Suppressor macrophage treated with lipopolysaccharide for 1 hour (primary cell): Measurements from ENCODE around the gene CLCNKA.
"Not testable (repeated sequence)": the region's sequence is repeated elsewhere in the genome, so short reads cannot be mapped to it uniquely, and the experiment has no call there.

Experiments used
- DNase-seq, 3 donors: peaks; one replicate each; pipeline ENCODE4 v3.0.0-alpha.2; 2020 to 2022

CLCNKA gene

GRCh38 chr1:16018308-16018707 lies 3.5 kb upstream of the CLCNKA start:
- DNase-seq: no peak

- DNase-seq: no peak
Observed at GRCh38 chr1:16018749-16019643, 2.8 kb upstream of the CLCNKA start.

- no peak for DNase-seq
Observed at GRCh38 chr1:16019644-16020277, 2.1 kb upstream of the CLCNKA start.

- DNase-seq: no peak
Observed at GRCh38 chr1:16020325-16020724, 1.5 kb upstream of the CLCNKA start.

GRCh38 chr1:16020878-16021277 lies 958 bp upstream of the CLCNKA start:
- DNase-seq: not testable (repeated sequence)

GRCh38 chr1:16022393-16022792 lies 557 bp downstream of the CLCNKA start:
- DNase-seq: no peak

- no peak for DNase-seq
Observed at GRCh38 chr1:16023050-16023653, 1.3 kb downstream of the CLCNKA start.

- not testable (repeated sequence) for DNase-seq
Observed at GRCh38 chr1:16026302-16026701, 4.5 kb downstream of the CLCNKA start.

- DNase-seq: peak in 2 of 3 donors; percentile 33 to 51
Observed at GRCh38 chr1:16026723-16027484, 5.1 kb downstream of the CLCNKA start.

- no peak for DNase-seq
Observed at GRCh38 chr1:16028237-16029002, 6.6 kb downstream of the CLCNKA start.

GRCh38 chr1:16029003-16029268 lies 7.1 kb downstream of the CLCNKA start:
- DNase-seq: not testable (repeated sequence)

GRCh38 chr1:16029288-16029687 lies 7.5 kb downstream of the CLCNKA start:
- DNase-seq: no peak

GRCh38 chr1:16031551-16031950 lies 9.7 kb downstream of the CLCNKA start:
- no peak for DNase-seq

GRCh38 chr1:16032388-16033102 lies 10.7 kb downstream of the CLCNKA start:
- peak; percentile 87 to 93 (median 89) for DNase-seq

GRCh38 chr1:16033103-16033632 lies 11.3 kb downstream of the CLCNKA start:
- not testable (repeated sequence) for DNase-seq

GRCh38 chr1:16036461-16036860 lies 14.6 kb downstream of the CLCNKA start:
- not testable (repeated sequence) for DNase-seq

GRCh38 chr1:16038620-16038912 lies 16.7 kb downstream of the CLCNKA start:
- DNase-seq: no peak

GRCh38 chr1:16039871-16040270 lies 18.0 kb downstream of the CLCNKA start:
- not testable (repeated sequence) for DNase-seq

- no peak for DNase-seq
Observed at GRCh38 chr1:16041200-16041599, 19.4 kb downstream of the CLCNKA start.

- no peak for DNase-seq
Observed at GRCh38 chr1:16042096-16042495, 20.3 kb downstream of the CLCNKA start.

GRCh38 chr1:16042654-16043053 lies 20.8 kb downstream of the CLCNKA start:
- not testable (repeated sequence) for DNase-seq

- DNase-seq: no peak
Observed at GRCh38 chr1:16043521-16043920, 21.7 kb downstream of the CLCNKA start, which contains the start of gene CLCNKB. TSS of gene CLCNKB (plus strand) at chr1:16043782. CDS start at chr1:16044493, 711 bp downstream.
